Activated CD8-positive, alpha-beta memory T cell treated with anti-CD3 and anti-CD28 coated beads, Interleukin-2, amount 50 U/mL, for 24 hours (primary cell): ENCODE data around the gene PAM16.
"Not testable (repeated sequence)": the region's sequence is repeated elsewhere in the genome, so short reads cannot be mapped to it uniquely, and the experiment has no call there.

Source experiments
- DNase-seq: peaks from one replicate; pipeline ENCODE4 v3.0.0-alpha.2; 2020; ENCODE audit errors: extremely low read depth

Gene PAM16

DNA sequence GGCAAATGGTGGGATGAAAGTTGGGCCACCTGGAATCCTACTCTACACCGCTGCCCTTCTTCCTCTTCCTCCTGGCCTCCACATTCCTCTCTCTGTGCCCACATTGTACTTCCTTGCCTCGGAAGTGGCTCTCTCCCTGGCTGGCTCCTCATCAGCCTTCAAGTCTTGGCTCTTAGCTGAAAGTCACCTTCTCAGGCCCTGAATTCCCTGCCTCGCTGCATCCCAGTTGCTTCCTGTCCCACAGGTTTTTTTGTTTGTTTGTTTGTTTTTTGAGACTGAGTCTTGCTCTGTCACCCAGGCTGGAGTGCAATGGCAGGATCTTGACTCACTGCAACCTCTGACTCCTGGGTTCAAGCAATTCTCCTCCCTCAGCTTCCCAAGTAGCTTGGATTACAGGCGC is 2.6 kb upstream of the PAM16 start:
- no peak for DNase-seq

DNA sequence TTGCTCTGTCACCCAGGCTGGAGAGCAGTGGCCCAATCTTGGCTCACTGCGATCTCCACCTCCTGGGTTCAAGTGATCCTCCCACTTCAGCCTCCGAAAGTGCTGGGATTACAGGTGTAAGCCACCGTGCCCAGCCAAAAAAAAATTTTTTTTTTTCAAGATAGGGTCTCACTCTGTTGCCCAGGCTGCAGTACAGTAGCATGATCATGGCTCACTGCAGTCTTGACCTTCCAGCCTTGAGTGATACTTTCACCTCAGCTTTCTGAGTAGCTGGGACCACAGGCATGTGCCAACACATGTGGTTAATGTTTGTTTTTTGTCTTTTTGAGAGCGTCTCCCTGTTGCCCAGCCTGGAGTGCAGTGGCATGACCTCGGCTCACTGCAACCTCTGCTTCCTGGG is 1.7 kb upstream of the PAM16 start:
- no peak for DNase-seq

DNA sequence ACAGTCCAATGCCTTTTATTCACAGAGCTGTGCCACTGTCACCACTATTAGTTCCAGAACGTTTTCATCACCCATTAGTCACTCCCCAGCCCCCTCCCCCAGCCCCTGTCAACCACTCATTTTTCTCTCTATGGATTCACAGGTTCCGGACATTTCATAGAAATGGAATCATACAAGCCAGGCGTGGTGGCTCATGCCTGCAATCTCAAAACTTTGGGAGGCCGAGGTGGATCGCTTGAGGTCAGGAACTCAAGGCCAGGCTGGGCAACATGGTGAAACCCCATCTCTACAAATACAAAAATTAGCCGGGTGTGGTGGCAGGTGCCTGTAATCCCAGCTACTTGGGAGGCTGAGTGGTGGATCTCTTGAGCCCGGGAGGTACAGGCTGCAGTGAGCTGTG is 759 bp upstream of the PAM16 start:
- DNase-seq, result no peak

DNA sequence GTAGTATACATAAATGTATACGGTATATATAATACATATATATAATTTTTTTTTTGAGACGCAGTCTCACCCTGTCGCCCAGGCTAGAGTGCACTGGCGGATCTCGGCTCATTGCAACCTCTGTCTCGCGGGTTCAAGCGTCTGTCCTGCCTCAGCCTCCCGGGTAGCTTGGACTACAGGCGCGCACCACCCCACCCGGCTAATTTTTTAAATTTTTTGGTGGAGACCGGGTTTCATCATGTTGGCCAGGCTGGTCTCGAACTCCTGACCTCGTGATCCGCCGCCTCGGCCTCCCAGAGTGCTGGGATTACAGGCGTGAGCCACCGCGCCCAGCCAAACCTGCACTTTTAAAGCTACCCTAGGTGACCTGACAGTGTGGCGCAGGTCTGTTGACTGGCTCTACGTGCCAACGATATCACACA is 745 bp downstream of the PAM16 start:
- DNase-seq, result no peak

DNA sequence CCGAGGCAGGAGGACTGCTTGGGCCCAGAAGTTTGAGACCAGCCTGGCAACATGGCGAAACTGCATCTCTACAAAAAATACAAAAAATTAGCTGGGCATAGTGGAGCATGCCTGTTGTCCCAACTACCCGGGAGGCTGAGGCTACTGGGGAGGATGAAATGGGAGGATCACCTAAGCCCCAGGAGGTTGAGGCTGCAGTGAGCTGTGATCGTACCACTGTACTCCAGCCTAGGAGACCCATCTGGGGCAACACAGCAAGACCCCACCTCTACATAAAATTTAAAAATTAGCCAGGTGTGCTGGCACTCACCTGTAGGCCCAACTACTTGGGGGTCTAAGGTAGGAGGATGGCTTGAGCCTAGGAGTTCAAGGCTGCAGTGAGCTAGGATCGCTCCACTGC is 1.8 kb downstream of the PAM16 start:
- DNase-seq, result no peak

DNA sequence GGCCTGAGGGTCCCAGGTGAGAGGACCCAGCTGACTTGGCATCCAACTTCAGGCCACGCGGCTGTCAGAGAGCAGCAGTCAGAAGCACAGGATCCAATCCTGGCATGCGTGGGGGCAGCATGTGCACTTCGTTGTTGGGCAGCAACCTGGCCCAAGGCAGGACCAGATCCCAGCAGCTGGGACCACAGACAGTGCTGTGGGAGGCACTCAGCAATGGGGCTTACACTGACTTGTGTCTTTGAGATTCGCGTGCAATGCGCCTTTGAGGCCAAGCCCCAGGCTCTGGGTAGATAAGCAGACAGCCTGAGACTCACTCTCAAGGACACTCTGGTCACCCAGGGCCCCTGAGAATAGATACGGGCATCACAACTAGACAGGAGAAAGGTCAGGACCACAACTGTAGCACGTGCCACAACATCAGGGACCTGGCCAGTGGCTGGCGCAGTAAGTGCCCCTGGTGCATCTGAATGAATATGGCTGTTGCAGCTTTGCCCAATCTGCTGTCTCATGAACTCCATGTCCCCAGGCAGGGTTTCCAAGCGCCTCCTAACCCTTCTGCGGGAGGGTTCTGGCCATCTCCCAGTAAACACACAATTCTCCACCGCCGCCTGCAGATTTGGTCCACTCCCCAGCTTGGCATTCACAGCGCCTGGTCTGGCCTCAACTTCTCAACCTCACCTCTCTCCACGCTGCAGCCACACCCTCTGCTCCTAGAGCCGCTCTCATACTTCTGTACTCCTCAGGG is 3.2 kb downstream of the PAM16 start:
- no peak for DNase-seq

DNA sequence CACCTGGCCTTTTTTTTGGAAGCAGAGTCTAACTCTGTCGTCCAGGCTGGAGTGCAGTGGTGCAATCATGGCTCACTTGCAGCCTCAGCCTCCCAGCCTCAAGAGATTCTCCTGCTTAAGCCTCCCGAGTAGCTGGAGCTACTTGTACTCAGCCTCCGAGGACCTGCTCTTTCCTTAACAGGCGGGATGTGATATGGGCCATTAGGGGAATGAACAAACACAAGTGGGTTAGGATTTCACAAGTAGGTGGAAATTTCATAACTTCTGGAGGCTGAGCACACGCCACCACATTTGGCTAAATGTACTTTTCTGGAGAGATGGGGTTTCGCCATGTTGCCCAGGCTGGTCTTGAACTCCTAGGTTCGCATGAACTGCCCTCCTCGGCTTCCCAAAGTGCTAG is 4.1 kb downstream of the PAM16 start:
- DNase-seq, result no peak

DNA sequence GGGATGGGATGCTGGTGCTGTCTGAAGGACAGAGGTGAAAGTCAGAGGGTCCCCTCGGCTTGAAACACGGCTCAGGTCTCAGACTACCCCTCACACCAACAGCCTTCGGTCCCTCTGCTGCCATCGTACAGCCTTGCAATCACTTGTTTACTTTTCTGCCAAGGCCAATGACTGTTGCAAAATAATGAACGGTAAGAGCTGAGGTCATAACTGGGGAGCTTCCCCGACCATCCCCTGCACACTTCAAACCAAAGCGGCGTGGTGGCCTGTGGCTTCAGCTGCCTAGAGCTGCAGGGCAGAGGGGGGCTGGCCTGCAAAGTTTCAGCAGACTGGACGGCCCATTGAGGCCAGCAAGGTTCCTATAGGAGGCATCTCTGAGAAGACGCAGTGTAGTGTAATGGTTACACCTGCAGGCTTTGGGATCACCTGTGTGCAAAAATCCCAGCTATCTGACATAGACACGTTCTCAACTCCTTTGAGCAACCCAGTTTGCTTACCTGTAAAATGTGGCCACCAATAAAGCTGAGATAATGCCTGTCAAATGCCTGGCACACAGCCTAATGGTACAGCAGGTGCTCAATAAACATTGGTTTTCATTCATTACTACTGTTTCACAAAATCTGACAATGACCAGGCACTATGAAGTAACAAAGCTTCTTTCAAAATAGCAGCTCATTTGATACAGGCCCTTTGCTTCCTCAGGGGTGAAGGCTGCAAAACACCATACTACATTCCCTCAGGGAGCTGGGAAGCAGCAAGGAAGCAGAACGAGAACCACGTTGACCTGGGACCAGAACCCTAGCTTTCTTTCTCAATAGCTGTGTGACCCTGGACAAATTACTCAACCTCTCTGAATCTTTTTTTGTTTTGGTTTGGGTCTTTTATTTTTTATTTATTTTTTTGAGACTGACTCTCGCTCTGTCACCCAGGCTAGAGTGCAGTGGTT is 5.0 kb downstream of the PAM16 start:
- DNase-seq, result no peak

DNA sequence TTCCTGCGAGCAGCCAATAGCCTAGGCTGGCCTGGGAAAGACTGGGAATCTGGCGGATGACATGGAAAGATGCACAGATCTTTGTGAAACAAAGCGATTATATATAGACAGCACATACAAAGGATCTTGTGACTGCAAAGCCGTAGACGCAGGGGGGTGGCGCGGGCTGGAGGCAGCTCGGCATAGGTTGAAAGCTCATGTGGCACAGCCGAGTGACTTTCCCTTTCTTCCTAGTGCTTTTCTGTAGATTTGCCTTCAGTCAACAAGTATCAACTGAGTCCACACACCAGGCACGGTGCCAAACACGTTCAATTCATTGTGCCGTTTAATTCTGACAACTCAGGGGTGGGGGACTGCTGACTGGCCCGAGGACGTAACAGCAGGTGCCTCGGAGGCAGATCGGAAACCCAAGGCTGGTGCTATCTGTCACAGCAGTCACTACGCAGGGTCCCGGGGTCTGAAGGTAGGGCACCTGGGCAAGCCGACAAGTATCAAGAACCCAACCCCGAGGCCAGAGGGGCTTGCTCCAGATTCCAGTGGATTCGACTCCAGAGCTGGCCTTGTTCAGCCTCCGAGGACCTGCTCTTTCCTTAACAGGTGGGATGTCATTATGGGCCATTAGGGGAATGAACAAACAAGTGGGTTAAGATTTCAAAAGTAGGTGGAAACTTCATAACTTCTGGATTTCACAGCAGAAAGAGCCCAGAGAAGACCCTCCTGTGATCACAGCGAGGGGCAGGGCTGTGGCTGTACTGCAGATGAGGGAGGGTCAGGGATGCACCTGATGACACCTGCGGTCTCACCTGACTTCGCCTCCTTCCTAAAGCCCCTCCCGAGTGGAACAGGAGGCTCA is 5.9 kb downstream of the PAM16 start:
- no peak for DNase-seq

DNA sequence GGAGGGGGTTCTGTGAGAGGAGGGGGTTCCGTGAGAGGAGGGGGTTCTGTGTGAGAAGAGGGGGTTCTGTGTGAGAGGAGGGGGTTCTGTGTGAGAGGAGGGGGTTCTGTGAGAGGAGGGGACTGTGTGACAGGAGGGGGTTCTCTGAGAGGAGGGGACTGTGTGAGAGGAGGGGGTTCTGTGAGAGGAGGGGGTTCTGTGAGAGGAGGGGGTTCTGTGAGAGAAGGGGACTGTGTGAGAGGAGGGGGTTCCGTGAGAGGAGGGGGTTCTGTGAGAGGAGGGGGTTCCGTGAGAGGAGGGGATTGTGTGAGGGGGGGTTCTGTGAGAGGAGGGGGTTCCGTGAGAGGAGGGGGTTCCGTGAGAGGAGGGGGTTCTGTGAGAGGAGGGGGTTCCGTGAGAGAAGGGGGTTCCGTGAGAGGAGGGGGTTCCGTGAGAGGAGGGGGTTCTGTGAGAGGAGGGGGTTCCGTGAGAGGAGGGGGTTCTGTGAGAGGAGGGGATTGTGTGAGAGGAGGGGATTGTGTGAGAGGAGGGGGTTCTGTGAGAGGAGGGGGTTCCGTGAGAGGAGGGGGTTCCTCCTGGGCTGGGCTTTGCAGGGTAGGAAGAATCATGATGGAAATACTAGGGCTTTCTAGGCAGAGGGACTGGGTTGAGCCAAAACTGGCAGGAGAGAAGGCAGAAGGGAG is 6.7 kb downstream of the PAM16 start:
- not testable (repeated sequence) for DNase-seq

DNA sequence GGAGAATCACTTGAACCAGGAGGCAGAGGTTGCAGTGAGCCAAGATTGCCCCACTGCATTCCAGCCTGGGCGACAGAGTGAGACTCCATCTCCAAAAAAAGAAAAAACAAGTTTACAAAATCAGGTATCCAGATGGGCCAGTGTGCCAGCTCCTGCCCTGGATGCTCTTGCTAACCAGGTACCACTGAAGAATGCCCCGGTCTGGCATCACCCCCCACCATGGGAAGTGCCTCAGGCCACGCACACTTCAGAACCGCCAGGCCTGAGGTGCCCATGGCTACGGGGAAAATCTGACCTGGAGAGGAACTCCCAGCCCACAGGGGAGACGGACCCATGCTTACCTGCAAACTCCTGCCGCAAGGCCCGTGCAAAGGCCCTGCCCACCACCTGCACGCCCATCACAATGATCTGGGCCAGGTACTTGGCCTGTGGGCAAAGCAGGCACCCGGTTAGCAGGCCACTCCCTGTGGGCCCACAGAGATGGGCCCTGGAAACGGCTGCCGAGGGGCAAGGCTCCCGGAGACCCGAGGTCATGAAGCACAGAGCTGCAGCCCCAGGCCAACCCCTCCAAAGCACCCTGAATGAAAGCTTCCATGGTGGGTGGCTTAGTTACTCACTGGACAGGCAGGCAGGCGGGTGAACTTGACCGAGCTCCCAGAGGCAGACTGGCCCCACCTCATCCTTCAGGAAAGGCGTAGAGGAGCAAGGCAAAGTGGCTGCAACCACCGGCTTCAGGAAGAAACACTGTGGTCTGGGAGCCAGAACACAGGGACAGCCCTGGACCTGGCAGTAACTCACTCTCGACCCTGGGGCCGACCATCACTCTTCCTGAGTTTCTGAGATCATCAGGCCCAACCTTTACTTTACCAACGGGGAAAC is 8.0 kb downstream of the PAM16 start:
- DNase-seq, result no peak

DNA sequence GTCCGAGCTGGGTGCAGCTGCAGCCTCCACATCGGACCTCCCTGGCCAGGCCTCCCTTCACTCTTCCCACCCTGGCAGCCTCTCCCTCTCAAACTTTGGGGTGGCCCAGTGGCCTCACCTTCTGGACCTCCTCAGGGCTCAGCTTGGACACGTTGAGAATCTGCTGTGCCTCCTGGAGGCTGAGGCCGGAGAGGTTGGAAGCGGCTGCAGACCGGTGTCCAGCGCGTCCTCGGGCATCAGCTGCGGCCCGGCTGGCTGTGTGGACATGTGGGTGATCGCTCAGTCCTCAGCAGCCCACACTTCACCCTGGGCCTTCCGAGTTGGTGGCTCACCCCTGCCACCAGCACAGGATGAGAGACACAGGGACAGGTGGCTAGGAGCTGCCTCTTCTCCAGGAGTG is 9.9 kb downstream of the PAM16 start:
- no peak for DNase-seq

DNA sequence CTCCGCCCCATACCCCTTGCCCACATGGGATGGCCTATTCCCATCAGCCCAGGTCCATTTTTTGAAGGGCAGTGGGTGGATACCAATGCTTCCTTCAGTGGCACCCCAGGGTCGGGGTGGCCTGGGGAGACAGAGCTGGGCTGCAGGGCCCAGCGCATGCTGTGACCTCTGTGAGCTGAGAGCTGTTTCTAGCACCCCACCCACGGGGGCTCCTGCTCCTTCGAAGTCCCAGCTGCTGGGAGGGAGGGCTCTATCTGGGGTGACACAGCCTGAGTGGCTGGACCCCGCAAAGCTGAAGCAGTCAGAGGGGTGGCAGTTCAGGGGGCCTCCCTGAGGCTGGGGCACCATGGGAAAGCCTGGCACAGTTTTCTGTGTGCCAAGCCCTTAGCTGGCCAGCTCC is 10.7 kb downstream of the PAM16 start:
- no peak for DNase-seq

DNA sequence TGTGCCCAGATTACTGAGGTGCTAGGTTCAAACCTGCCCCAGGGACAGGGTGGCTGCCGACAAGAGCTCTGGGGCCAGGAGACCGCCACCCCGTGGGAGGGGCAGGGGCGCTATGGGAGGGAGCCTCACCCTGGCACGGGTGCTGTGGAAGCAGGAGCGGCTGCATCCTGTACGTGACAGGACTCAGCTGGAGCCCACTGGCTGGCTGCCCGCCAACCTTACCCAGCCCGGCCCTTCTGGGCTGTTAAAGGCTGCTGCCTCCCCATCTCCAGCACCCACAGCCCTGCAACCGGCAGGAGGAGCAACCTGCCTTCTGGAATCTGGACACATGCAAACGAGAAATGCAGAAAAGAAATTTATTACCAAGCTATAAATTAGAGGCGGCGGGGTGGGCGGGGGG is 11.2 kb downstream of the PAM16 start:
- no peak for DNase-seq

DNA sequence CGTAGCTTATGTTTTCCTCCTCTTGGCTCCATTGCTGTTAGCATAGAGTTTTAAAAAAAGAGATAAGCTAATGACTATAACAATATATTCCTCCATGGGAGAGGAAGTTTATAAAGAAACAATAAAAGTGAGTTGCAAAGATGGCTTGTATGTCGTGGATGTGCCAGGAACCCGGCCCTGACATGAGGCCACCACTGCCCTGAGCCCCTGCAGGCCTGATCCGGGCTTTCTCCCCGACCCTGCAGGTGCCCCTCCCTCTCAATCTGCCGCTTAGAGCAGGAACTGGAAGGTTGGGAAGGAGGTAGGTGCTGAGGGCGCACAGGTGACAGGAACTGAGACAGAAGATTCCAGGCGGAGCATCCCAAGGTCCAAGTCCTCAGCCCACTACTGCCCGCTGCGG is 11.7 kb downstream of the PAM16 start:
- no peak for DNase-seq

DNA sequence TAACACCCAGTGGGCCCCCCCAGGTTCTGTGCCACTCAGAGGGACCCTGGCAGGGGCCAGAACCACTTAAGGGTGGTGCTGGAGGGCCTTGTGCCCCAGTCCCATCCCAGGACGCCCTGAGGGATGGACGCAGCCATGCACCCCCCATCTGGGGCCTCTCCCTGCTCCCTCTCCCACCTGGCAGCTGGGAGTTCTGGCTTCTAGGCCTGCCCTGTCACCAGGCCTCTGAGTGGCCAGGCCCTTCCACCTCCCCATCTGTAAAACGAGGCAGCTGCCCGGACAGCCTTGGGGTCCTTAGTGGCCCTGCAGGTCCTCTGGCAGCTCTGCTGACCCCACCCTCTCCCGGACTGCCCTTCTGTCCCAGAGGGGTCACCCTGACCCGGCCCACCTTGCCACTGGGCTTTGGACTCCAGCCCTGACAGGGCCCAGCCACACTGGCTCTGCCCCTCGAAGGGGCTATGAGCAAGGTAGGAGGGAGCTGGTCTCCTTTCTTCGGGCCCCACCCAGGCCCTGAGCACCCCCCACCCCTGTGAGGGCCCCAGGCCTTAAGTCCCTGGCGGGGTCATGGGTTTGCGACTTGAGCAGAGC is 12.3 kb downstream of the PAM16 start:
- DNase-seq, result no peak

DNA sequence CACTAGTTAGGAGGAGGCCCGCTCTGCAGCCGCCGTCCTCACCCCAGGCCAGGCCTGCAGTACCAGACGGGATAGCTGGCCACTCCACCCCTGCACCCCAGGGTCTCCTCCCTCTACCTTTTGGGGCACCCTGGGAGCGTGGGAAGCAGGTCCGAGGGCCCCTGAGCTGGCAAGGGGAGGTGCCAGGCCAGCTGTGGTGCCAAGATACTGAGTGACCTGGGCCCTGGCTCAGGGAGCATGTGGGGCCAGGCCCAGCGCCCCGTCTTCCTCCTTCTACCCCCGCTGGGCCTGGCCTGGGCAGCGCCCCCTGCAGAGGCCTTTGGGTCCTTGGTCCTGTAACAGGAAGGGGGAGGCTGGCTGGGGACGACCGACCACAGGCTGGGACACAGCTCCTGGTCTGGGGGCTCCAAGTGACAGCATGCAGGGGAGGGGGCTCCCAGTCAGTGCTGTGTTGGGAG is 13.0 kb downstream of the PAM16 start:
- DNase-seq, result no peak

DNA sequence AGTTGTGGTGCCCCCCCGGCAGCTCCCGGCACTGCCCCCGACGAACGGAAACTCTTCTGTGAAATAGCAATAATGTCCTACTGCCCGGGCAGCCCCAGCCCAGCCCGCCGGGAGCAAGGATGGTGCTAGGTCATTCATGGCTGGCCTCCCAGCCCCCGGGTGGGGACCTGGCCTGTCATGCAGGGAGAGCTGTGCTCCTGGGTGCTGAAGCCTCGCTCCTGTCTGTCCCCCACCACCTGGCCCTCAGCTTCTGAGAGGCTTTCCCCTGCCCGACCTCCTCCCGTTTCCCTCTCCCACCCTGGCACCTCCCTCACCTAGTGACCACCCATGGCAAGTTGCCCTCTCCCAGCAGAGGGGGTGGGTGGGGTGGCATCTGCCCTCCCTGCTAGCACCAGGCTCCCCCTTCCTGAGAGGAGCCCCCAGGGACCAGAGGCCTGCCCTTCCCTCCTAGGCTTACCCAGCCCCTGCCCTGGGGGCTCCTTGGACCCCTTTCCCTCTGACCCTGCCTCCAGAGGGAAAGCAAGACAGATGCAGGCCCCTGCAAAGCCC is 13.5 kb downstream of the PAM16 start:
- DNase-seq, result no peak

DNA sequence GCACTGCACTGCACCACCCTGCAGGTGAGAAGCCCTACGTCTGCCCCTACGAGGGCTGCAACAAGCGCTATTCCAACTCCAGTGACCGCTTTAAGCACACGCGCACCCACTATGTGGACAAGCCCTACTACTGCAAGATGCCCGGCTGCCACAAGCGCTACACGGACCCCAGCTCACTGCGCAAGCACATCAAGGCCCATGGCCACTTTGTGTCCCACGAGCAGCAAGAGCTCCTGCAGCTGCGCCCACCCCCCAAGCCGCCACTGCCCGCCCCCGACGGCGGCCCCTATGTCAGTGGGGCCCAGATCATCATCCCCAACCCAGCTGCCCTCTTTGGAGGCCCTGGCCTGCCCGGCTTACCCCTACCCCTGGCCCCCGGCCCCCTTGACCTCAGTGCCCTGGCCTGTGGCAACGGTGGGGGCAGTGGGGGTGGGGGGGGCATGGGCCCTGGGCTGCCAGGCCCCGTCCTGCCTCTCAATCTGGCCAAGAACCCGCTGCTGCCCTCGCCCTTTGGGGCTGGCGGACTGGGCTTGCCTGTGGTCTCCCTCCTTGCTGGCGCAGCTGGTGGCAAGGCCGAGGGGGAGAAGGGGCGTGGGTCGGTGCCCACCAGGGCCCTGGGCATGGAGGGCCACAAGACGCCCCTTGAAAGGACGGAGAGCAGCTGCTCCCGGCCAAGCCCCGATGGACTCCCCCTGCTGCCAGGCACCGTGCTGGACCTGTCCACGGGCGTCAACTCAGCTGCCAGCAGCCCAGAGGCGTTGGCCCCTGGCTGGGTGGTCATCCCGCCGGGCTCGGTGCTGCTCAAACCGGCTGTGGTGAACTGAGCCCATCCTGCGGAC is 14.2 kb downstream of the PAM16 start:
- DNase-seq, result no peak
